Sciatic nerve (tissue), 2 donors: ENCODE results near the gene KCTD10. TPM values are rescaled to one million over a fixed set of nuclear protein-coding genes. Genes with fewer than 3 reads are reported as not detected.
A peak's percentile ranks its signal among the peaks of the same experiment; 100 is the strongest.
"Not testable (repeated sequence)": the region's sequence is repeated elsewhere in the genome, so short reads cannot be mapped to it uniquely, and the experiment has no call there.

Experiments used
- ATAC-seq: fragments of 200-7000 bp; cut with Tn5 transposase; one replicate; pipeline ENCODE4 v1.9.1; 2020; ENCODE audit warnings: mild to moderate bottlenecking, moderate library complexity
- DNase-seq: peaks from one replicate; pipeline ENCODE4 v3.0.0-alpha.2; 2020; ENCODE audit warnings: low spot score
- intact Hi-C: fragments of 100-400 bp; cut with DNase I; formaldehyde crosslinking; loops from one replicate; pipeline ENCODE4 v1.14.2; 2022
- total RNA-seq: library from RNA; stranded (reverse); fragmentation: NEBNext Ultra II Directional; extraction: Animal tissue kit (Norgen Biotek cat#: 25700); gene quantifications from one replicate; pipeline ENCODE4 v1.2.1, GENCODE V29; 2021
- donor health status: DM: no; HTN: no; CAD: no.
- donor health status: DM: no; HTN: no; CAD: no.

KCTD10 gene
- total RNA-seq, 1 donor from 2014 or later, result 88.8 TPM

- intact Hi-C loops, result no loop called here
- no peak for DNase-seq
- no peak for ATAC-seq
These were observed 18.3 kb downstream of the KCTD10 start for GRCh38 chr12:109458771-109459208.

GRCh38 chr12:109458086-109458485 lies 19.0 kb downstream of the KCTD10 start:
- no peak for ATAC-seq
- no peak for DNase-seq
- intact Hi-C loops, result no loop called here

- ATAC-seq (no peak), DNase-seq (no peak)
- intact Hi-C loops, result no loop called here
These were observed 21.4 kb downstream of the KCTD10 start for GRCh38 chr12:109455706-109456105.

GRCh38 chr12:109452489-109452888 lies 24.6 kb downstream of the KCTD10 start:
- intact Hi-C loops, result no loop called here
- ATAC-seq (no peak), DNase-seq (no peak)

- DNase-seq (no peak), ATAC-seq (no peak)
- intact Hi-C loops, result no loop called here
These were observed 25.7 kb downstream of the KCTD10 start for GRCh38 chr12:109451400-109451799.

GRCh38 chr12:109450980-109451379 lies 26.1 kb downstream of the KCTD10 start:
- no peak for DNase-seq
- intact Hi-C loops, result no loop called here
- ATAC-seq, result no peak

GRCh38 chr12:109449845-109450532 lies 27.1 kb downstream of the KCTD10 start:
- DNase-seq (no peak), ATAC-seq (no peak)
- intact Hi-C loops, result no loop called here

GRCh38 chr12:109448707-109449390 lies 28.3 kb downstream of the KCTD10 start:
- ATAC-seq (no peak), DNase-seq (no peak)
- intact Hi-C loops, result no loop called here

- intact Hi-C loops, result no loop called here
- no peak for DNase-seq
- ATAC-seq, result no peak
These were observed 28.8 kb downstream of the KCTD10 start for GRCh38 chr12:109448272-109448671.

GRCh38 chr12:109447482-109447881 lies 29.6 kb downstream of the KCTD10 start:
- ATAC-seq (no peak), DNase-seq (no peak)
- intact Hi-C loops, result no loop called here

GRCh38 chr12:109446869-109447268 lies 30.2 kb downstream of the KCTD10 start:
- no peak for DNase-seq
- no peak for ATAC-seq
- intact Hi-C loops, result no loop called here

- ATAC-seq, result peak; percentile 63
- intact Hi-C loops, result no loop called here
These were observed 31.9 kb downstream of the KCTD10 start for GRCh38 chr12:109445191-109445609.

GRCh38 chr12:109444259-109444658 lies 32.8 kb downstream of the KCTD10 start:
- DNase-seq, result no peak
- peak; percentile 87 for ATAC-seq

More at GRCh38 chr12:109445191-109445609, 31.9 kb downstream of the KCTD10 start:
- DNase-seq, result no peak

GRCh38 chr12:109443794-109444193 lies 33.3 kb downstream of the KCTD10 start:
- ATAC-seq (peak; percentile 46), DNase-seq (no peak)
- intact Hi-C loops, result no loop called here

More at GRCh38 chr12:109444259-109444658, 32.8 kb downstream of the KCTD10 start:
- intact Hi-C loops, result no loop called here

- intact Hi-C loops, result no loop called here
- DNase-seq (no peak), ATAC-seq (no peak)
These were observed 36.1 kb downstream of the KCTD10 start for GRCh38 chr12:109440851-109441490.

- ATAC-seq, result not testable (repeated sequence)
These were observed 37.1 kb downstream of the KCTD10 start for GRCh38 chr12:109439951-109440350.

GRCh38 chr12:109439181-109439580 lies 37.9 kb downstream of the KCTD10 start:
- DNase-seq (no peak), ATAC-seq (no peak)
- intact Hi-C loops, result no loop called here

More at GRCh38 chr12:109439951-109440350, 37.1 kb downstream of the KCTD10 start:
- intact Hi-C loops, DNase-seq: not testable (repeated sequence)

GRCh38 chr12:109436188-109436560 lies 40.9 kb downstream of the KCTD10 start:
- intact Hi-C loops, result no loop called here
- no peak for ATAC-seq
- DNase-seq, result no peak

GRCh38 chr12:109435428-109436187 lies 41.5 kb downstream of the KCTD10 start:
- ATAC-seq (no peak), DNase-seq (no peak)
- intact Hi-C loops, result no loop called here
